ENCODE results near the gene KATNAL1.
A peak's percentile ranks its signal among the peaks of the same experiment; 100 is the strongest.

Gene KATNAL1

GRCh38 chr13:30353060-30353459 is 45.7 kb upstream of the KATNAL1 start:
- no peak for DNase-seq (ENCODE audit: low read depth)
- no peak overlapping the region for H3K4me3 ChIP-seq (ENCODE audit: low read depth, low read length)
- TF ChIP-seq, protein P1, sequence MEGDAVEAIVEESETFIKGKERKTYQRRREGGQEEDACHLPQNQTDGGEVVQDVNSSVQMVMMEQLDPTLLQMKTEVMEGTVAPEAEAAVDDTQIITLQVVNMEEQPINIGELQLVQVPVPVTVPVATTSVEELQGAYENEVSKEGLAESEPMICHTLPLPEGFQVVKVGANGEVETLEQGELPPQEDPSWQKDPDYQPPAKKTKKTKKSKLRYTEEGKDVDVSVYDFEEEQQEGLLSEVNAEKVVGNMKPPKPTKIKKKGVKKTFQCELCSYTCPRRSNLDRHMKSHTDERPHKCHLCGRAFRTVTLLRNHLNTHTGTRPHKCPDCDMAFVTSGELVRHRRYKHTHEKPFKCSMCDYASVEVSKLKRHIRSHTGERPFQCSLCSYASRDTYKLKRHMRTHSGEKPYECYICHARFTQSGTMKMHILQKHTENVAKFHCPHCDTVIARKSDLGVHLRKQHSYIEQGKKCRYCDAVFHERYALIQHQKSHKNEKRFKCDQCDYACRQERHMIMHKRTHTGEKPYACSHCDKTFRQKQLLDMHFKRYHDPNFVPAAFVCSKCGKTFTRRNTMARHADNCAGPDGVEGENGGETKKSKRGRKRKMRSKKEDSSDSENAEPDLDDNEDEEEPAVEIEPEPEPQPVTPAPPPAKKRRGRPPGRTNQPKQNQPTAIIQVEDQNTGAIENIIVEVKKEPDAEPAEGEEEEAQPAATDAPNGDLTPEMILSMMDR (IDR thresholded peaks at IDR 0.05; ENCODE audit: low read depth, low read length) = no peak
- TF ChIP-seq MAX (IDR thresholded peaks at IDR 0.05; ENCODE audit: low read depth, low read length) (no peak), POLR2A (IDR thresholded peaks at IDR 0.05; ENCODE audit: extremely low read depth, insufficient read length) (no peak), MYC (IDR thresholded peaks at IDR 0.05; ENCODE audit: low read depth, low read length) (no peak)

DNA sequence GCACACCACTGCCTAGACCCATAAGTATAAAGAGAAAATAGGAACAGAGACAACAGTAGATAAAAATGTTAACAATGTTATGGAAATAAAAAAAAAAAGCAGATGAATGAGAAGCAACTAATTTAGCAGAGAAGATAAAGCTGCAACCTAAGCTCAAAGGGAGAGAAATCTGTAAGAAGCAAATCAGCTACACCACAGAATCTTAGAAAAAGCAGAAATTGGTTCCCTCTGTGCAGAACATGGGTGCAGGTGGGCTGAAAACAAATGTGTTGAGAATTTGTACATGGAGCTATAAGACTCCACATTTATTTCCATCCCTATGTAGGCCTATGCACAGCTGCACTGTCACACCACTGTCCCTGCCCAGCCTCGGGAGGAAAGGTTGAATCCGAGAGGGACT is 44.8 kb upstream of the KATNAL1 start:
- DNase-seq (ENCODE audit: low read depth) = no peak
- no peak overlapping the region for H3K4me3 ChIP-seq (ENCODE audit: low read depth, low read length)
- TF ChIP-seq POLR2A (IDR thresholded peaks at IDR 0.05; ENCODE audit: extremely low read depth, insufficient read length) = no peak
- TF ChIP-seq, protein P1 (IDR thresholded peaks at IDR 0.05; ENCODE audit: low read depth, low read length) = no peak
- TF ChIP-seq MYC (IDR thresholded peaks at IDR 0.05; ENCODE audit: low read depth, low read length) = no peak
- no peak for TF ChIP-seq MAX (IDR thresholded peaks at IDR 0.05; ENCODE audit: low read depth, low read length)

- TF ChIP-seq MAX (IDR thresholded peaks at IDR 0.05; ENCODE audit: low read depth, low read length) (no peak), MYC (IDR thresholded peaks at IDR 0.05; ENCODE audit: low read depth, low read length) (no peak), POLR2A (IDR thresholded peaks at IDR 0.05; ENCODE audit: extremely low read depth, insufficient read length) (no peak)
- TF ChIP-seq, protein P1 (IDR thresholded peaks at IDR 0.05; ENCODE audit: low read depth, low read length) = no peak
- H3K4me3 ChIP-seq (ENCODE audit: low read depth, low read length) = no peak overlapping the region
- DNase-seq (ENCODE audit: low read depth) = no peak
Observed at GRCh38 chr13:30346789-30347167, 39.4 kb upstream of the KATNAL1 start.

DNA sequence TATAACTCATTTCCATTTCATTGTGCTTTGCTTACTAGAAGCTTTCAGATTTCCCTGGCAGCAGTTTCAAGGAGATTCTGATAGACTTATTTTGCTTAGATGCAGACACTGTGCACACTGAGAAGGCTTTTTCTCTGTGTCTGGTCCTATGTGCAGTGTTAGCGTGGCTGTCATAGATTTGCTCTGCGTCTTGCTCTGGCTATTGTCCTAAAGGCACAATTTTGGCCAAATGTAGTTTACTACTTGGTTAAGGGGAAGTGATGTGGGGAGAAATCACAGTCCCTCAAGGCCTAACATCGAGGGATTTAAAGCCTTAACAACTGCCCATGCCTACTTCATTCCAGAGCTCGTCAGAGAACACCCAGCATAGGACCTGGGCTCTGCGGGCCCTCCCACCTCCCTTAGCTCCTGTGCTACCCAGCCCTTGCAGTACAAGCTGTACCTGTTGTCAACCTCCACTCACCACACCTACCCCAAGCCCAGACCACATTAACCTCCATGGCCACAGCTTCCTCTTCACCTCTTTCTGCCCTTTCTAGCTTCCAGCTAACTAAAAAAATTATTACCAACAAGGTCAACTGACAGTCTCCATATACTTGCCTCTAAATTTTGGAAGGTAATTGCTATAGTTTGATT is 38.9 kb upstream of the KATNAL1 start:
- H3K4me3 ChIP-seq (ENCODE audit: low read depth, low read length) = no peak overlapping the region
- TF ChIP-seq POLR2A (IDR thresholded peaks at IDR 0.05; ENCODE audit: extremely low read depth, insufficient read length) (no peak), MYC (IDR thresholded peaks at IDR 0.05; ENCODE audit: low read depth, low read length) (peak; percentile 41; the same call in 1 of the 2 replicates), MAX (IDR thresholded peaks at IDR 0.05; ENCODE audit: low read depth, low read length) (no peak)
- TF ChIP-seq, protein P1 (IDR thresholded peaks at IDR 0.05; ENCODE audit: low read depth, low read length) = no peak
- DNase-seq (ENCODE audit: low read depth) = peak; percentile 76

GRCh38 chr13:30345426-30346100 is 38.2 kb upstream of the KATNAL1 start:
- no peak for DNase-seq (ENCODE audit: low read depth)
- TF ChIP-seq POLR2A (IDR thresholded peaks at IDR 0.05; ENCODE audit: extremely low read depth, insufficient read length) = no peak
- TF ChIP-seq MYC (IDR thresholded peaks at IDR 0.05; ENCODE audit: low read depth, low read length) = no peak
- no peak overlapping the region for H3K4me3 ChIP-seq (ENCODE audit: low read depth, low read length)

DNA sequence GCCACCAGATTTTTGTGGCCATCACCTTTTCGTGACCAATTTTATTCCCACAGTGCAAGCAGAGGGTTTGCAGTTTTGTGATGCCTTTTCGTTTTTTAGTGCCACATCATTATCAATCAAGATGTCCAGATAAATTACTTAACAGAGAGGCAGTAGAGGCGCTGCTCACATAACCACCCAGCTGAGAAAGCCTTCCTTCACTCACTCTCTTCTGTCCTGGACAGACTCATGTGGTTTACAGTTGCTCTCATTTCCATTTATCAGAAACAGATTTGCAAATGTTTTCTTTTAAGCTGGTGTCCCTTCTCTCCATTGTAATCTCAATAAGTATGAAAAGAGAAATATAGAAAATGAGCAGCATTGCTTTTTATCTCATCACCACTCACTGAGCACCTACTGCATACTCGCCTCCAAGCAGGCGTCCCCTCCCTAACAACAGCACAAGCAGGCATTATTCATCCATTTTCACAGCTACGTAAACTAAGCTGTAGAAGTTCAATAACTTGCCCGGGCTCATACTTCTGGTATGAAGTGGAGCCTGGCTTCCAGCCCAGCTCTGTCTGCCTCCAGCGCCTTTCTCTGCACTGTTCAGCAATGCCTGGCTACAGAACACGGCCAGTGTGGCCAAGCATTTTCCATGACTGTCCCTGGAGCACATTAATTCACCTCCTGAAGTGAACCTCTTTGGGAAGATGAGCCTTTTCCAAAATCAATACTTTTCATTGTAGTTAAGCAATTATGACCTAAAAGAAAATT is 34.6 kb upstream of the KATNAL1 start:
- no peak overlapping the region for H3K4me3 ChIP-seq (ENCODE audit: low read depth, low read length)
- TF ChIP-seq POLR2A (IDR thresholded peaks at IDR 0.05; ENCODE audit: extremely low read depth, insufficient read length) (no peak), MYC (IDR thresholded peaks at IDR 0.05; ENCODE audit: low read depth, low read length) (no peak), MAX (IDR thresholded peaks at IDR 0.05; ENCODE audit: low read depth, low read length) (no peak)
- TF ChIP-seq, protein P1 (IDR thresholded peaks at IDR 0.05; ENCODE audit: low read depth, low read length) = no peak

More for the DNA sequence above, 34.6 kb upstream of the KATNAL1 start:
- no peak for DNase-seq (ENCODE audit: low read depth)
